HFF-Myc (cell line): Measurements from ENCODE around the gene PLA2G4E.

ENCODE experiments used
- DNase-seq: peaks from one replicate; pipeline ENCODE4 v3.0.0-alpha.2; 2011; ENCODE audit warnings: low read depth; ENCODE audit errors: extremely low read depth
- H3K4me3 ChIP-seq: replicated peaks from 2 replicates; pipeline ENCODE4 v1.5.1; 2011; ENCODE audit warnings: low read depth, mild to moderate bottlenecking, control low read depth, low read length
- TF ChIP-seq, protein P1 (sequence below): IDR thresholded peaks from 2 replicates; pipeline ENCODE4 v1.5.1; 2012; ENCODE audit warnings: mild to moderate bottlenecking, low read depth, low read length, control low read depth; ENCODE audit errors: missing control alignments

PLA2G4E gene

DNA sequence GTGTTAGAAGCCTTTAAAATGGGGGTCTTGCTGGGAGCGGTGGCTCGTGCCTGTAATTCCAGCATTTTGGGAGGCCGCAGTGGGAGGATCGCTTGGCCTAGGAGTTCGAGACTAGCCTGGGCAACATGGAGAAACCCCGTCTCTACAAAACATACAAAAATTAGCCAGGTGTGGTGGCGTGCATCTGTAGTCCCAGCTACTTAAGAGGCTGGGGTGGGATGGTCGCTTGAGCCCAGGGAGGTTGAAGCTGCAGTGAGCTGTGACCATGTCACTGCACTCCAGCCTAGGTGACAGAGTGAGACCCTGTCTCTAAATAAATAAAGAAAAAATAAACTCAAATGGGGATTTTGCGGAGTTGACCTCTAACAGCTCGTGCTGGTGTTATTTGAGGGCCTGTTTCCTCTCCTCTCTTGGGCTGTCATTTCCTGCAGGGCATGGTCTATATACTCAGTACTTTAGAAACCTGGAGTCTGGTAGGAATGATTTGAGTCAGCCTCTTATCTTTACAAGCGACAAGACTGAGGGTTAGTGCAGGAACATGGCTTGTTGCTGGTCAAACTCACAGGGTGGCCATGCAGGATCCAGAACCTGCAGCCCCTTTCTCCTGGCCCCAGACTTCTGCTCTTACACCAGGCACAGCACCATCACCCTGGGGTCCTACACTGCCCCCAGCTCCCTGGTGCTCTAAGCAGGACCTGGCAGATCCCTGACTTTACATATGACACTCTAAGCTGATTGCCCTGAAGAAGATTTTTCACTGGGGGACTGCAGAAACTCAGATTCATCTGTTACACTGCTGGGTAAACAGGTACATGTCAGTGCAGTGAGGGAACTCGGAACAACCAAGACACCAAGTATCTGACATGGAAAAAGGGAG, 63.6 kb downstream of the PLA2G4E start:
- TF ChIP-seq, protein P1, sequence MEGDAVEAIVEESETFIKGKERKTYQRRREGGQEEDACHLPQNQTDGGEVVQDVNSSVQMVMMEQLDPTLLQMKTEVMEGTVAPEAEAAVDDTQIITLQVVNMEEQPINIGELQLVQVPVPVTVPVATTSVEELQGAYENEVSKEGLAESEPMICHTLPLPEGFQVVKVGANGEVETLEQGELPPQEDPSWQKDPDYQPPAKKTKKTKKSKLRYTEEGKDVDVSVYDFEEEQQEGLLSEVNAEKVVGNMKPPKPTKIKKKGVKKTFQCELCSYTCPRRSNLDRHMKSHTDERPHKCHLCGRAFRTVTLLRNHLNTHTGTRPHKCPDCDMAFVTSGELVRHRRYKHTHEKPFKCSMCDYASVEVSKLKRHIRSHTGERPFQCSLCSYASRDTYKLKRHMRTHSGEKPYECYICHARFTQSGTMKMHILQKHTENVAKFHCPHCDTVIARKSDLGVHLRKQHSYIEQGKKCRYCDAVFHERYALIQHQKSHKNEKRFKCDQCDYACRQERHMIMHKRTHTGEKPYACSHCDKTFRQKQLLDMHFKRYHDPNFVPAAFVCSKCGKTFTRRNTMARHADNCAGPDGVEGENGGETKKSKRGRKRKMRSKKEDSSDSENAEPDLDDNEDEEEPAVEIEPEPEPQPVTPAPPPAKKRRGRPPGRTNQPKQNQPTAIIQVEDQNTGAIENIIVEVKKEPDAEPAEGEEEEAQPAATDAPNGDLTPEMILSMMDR = no peak
- DNase-seq = no peak

DNA sequence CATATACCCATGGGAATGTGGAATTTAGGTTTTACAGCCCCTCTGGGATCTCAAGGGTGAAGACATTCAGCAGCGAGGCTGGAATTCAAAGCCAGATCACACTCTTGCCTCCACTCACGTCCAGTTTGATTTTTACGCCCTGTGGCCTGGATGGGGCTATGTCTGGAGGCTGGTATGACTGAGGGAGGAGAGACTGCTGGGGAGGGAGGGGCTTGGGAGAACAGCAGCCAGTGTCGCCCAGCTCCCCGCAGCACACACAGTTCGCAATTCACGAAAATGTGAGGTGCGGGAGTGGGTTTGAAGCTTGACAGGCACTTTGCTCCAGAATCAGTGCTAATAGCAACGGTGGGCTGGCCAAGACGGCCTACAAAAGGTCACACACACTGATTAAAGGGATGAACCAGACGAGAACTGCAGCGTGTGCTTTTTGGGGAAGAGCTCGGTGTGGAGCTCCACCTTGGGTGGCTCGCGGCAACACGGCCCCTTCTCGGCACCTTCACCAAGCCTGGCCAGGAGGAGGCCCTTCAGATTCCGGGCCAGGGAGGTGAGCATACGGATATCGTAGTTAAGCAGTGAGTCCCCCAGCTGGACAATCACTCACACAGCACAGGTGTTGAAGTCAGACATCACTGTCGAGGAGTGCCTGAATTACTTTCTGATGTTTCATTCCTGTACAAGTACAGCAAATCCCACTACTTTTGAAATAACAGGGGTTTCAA, 64.9 kb downstream of the PLA2G4E start:
- H3K4me3 ChIP-seq = no peak overlapping the region
- TF ChIP-seq, protein P1 = no peak
- DNase-seq = no peak

More for the DNA sequence above, 63.6 kb downstream of the PLA2G4E start:
- H3K4me3 ChIP-seq = no peak overlapping the region

DNA sequence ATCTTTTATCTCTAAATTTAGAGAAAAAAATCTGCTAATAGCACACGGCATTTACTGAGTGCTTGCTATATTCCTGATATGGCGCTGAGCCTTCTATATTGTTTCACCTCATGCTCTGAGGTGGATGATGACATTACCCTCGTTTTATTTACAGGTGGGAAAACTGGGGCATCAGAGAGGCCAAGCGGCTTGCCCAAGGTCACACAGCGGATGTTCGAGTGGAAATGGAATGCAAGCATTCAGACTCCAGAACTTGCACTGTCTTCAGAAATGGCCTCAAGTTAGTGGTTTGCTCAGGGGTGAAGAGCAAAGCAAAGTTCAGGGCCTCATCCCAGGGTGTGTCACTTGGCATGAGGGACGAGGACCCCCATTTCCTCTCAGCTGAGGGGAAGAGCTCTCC, 65.7 kb downstream of the PLA2G4E start:
- TF ChIP-seq, protein P1 = no peak
- no peak for DNase-seq
- H3K4me3 ChIP-seq = no peak overlapping the region

DNA sequence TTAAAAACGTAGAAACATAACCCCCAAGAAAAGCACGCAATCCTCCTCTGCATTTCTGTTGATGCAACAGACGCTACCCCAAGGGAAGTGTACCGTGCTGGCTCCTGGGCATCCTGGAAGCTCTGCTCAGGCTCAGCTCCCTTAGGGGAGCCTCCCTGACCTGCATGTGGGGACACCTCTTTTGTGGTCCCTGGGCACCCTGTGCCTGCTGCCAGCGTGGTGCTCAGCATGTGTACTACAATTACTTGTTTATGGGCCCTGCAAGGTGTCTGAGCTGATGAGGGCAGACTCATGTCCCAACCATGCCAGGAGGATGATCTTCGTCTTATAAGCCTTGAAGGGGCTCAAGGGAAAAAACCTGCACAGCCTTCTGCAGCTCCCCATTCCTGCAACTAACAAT, 66.8 kb downstream of the PLA2G4E start:
- DNase-seq = no peak
- H3K4me3 ChIP-seq = no peak overlapping the region
- TF ChIP-seq, protein P1 = no peak

DNA sequence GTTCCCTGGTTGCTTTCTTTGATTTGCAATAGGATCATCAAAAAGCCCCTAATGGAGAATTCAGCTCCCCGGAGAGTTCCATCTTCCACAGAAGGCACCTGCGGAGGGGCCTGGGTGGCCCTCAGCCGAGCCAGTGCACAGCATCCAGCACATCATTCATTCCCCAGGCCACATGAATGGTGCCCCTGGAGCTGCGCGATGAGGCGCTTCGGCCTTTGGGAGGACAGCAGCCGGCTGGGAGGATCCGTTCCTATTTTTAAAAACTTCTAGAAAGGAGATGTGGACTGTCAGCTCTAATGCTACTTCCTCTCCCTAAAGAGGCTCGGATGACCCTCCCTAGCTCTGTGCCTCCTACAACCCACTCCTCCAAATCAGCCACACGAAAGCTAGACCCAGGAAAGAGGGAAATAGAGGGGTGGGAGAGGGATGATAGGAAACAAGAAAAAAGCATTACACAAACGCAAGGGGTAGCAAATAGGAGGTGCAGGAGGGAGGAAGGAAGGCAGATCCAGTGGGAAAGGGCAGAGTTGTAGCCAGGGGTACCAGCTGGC, 68.8 kb downstream of the PLA2G4E start:
- no peak for DNase-seq
- TF ChIP-seq, protein P1 = no peak
- no peak overlapping the region for H3K4me3 ChIP-seq

DNA sequence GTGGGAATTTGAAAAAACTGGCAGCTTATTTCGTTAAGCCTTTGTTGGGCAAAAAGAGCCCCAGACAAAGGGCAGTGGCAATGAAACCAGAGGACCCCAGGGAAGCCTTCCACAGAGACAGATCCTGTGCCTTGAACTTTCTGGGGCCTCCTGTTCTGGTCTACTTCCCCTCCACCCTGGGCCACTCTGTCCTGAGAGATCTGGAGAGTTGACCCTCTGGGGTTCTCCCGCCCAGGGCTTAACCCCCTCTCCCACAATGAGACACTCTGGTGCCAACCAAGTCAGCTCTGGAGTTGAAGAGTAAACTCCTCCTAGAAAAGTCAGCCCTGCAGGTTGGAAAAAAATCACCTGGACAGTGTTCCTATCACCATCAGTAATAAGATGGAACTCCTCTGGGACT, 69.3 kb downstream of the PLA2G4E start:
- no peak for DNase-seq
- no peak overlapping the region for H3K4me3 ChIP-seq
- TF ChIP-seq, protein P1 = no peak
